Measurements from ENCODE around the gene PROS1.

PROS1 gene

DNA sequence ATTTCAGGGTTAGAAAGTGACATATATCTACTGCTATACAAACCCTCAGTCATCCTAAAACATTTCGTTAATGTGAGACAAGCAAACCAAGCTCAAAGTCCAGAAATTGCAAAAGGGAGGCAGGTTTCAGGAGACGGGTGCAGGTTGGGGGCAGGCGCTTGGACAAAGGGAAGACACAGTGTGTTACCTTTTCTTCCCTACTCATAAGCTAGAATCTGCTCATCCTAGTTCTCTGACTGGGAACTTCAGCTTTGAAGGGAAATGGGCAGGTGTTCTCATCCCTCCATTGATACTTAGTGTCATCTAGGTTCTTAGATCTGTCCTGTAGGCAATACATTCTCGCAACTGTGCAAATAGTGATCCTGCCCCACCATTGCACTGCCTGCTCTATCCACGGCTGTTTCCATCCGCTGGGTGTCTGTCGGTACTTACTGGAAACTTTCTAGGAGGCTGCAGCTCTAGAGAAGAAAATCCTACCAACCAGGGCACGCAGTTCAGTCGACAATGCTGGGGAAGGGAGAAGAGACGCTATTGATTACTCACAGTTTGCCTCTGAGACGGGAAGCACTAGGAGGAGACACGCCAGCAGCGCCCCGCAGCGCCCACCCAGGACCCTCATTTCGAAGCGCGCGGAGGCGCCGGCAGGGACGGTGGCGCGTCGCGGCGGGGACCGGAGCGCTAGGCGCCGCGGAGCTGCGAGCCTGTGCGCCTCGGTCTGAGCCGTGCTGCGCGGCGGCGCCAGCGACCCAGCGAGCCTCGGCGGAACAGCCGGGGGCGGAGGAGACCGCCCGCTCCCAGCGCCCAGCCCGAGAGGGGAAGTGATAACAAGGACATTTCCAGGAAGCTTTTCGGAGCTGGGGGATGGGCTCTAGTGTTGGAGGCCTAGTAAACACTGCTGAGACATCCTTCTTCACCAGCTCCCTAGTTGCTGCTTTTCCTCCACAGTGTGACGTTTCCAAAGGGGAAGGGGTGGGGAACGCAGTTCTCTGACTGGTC, at the start of gene PROS1:
Gene PROS1, minus strand, starts transcription at position 766 of the 996 bp plus-strand sequence. Its CDS starts 147 bp downstream, at position 619.
- CTCF ChIA-PET, result interaction anchor here (1.2 kb wide), 1 partner anchor 90 kb away, joined by 5 read pairs; the partner anchor contains the start of genes DHFR2 and NSUN3

DNA sequence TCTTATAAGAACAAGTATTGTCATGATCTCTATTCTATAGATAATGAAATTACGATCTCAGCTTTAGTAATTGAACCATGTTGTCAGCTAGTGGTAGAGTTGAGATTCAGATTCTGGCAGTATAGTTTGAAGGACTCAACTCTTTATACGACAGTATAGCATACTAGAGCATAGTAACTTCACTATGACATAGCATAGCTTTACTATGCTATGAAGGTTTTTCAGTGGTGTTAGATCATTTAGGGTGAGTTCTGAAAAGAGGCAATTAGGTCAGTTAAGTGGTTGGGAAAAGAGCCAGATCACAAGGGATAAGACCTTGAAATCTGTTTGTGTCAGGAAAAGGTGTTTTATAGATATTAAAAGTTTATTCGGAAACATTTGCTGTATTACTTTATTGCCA, 46.6 kb upstream of the PROS1 start:
- H3K27ac Mint-ChIP-seq, result no peak overlapping the region
- H3K36me3 Mint-ChIP-seq, result no peaks in the 10 kb centered on the region
- no peak overlapping the region for H3K4me3 Mint-ChIP-seq
- H3K4me1 Mint-ChIP-seq, result no peaks in the 10 kb centered on the region
- no peaks in the 10 kb centered on the region for H3K27me3 Mint-ChIP-seq
- no peaks in the 10 kb centered on the region for H3K9me3 Mint-ChIP-seq
- DNase-seq, result no peak
- CTCF ChIA-PET, result interaction anchor here (1.7 to 2.7 kb wide), 2 partner anchors 13 to 17 kb away, joined by 6 to 8 read pairs; no protein-coding TSS in a partner anchor

More for the DNA sequence above, at the start of gene PROS1:
- H3K4me1 Mint-ChIP-seq, result peaks cover 15% of the 10 kb centered on the region
- H3K9me3 Mint-ChIP-seq, result no peaks in the 10 kb centered on the region
- no peak within 1 kb of the TSS for H3K27ac Mint-ChIP-seq
- peak; percentile 61 for DNase-seq
- H3K4me3 Mint-ChIP-seq, result peak within 1 kb of the TSS; percentile 65
- H3K36me3 Mint-ChIP-seq, result no peaks in the 10 kb centered on the region
- H3K27me3 Mint-ChIP-seq, result peaks cover 12% of the 10 kb centered on the region

DNA sequence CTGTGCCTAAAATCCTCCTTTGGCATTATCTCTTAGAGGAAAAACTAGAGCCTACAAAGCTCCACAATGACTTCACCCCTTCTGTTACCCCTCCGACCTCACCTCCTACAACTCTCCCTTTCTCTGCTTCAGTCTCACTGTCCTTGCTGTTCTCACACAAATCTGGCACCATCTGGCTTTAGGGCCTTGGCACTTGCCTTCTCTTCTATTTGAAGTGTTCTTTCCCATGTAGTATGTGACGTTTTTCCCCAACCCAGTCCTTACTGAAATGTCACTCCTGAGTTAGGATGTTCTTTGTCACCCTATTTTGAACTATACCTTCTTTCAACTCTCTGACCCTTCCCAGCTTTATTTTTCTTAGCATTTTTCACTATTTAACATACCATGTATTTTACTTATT, 46.0 kb upstream of the PROS1 start:
- CTCF ChIA-PET, result interaction anchor here (1.7 to 2.7 kb wide), 2 partner anchors 12 to 17 kb away, joined by 6 to 8 read pairs; no protein-coding TSS in a partner anchor
- DNase-seq, result no peak
- peaks cover 6% of the 10 kb centered on the region for H3K4me1 Mint-ChIP-seq

DNA sequence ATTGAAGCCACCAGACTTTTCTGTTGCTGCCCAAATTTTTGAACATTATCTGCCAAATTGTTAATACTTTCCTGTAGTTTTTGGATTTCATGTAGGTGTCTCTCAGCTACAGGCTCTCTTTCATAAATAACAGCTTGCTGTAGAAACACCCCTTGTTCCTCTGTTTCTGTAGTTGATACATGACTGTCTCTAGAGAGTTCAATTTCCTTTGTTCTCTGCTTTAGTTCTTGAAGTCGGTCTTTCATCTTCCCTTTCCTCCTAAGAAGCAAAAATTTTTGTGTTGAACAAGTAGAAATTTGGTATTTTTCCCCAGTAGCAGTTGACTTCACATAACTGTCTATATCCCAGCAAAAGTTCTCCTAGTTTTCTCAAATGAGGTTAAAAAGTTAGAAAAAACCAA, 41.3 kb upstream of the PROS1 start:
- CTCF ChIA-PET, result interaction anchor here (1.4 to 1.9 kb wide), 3 partner anchors 11 to 51 kb away, joined by 3 to 9 read pairs (median 7); no protein-coding TSS in a partner anchor

More for the DNA sequence above, 46.0 kb upstream of the PROS1 start:
- Mint-ChIP-seq H3K27me3 (no peaks in the 10 kb centered on the region), H3K9me3 (no peaks in the 10 kb centered on the region), H3K4me3 (no peak overlapping the region), H3K27ac (no peak overlapping the region), H3K36me3 (no peaks in the 10 kb centered on the region)

DNA sequence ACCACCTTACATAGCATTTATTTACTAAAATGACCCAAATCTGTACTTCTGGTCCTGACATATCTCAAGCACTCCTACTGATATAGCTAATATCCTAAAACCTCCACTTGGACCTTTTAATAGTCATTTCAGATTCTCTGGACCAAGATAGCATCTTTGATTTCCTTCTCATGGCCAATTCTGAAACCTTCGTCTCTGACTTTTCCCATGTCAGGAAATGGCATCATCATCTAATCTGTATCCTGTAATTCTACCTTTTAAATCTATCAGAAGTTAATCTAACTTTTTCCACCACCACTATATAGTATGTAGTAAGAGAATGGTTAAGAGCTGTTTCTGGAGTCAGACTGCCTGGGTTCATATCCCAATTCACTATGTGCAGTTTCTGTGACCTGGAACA, 38.5 kb upstream of the PROS1 start:
- Mint-ChIP-seq H3K4me3 (no peak overlapping the region), H3K27ac (no peak overlapping the region), H3K4me1 (peaks cover 30% of the 10 kb centered on the region), H3K36me3 (no peaks in the 10 kb centered on the region), H3K9me3 (no peaks in the 10 kb centered on the region), H3K27me3 (no peaks in the 10 kb centered on the region)
- CTCF ChIA-PET, result interaction anchor here (1.5 kb wide), 1 partner anchor 57 kb away, joined by 3 read pairs; no protein-coding TSS in a partner anchor
- DNase-seq, result no peak

More for the DNA sequence above, 41.3 kb upstream of the PROS1 start:
- H3K27ac Mint-ChIP-seq, result peak overlapping the region; percentile 3
- no peak overlapping the region for H3K4me3 Mint-ChIP-seq
- H3K36me3 Mint-ChIP-seq, result no peaks in the 10 kb centered on the region
- peaks cover 30% of the 10 kb centered on the region for H3K4me1 Mint-ChIP-seq
- no peaks in the 10 kb centered on the region for H3K9me3 Mint-ChIP-seq
- DNase-seq, result no peak
- no peaks in the 10 kb centered on the region for H3K27me3 Mint-ChIP-seq

DNA sequence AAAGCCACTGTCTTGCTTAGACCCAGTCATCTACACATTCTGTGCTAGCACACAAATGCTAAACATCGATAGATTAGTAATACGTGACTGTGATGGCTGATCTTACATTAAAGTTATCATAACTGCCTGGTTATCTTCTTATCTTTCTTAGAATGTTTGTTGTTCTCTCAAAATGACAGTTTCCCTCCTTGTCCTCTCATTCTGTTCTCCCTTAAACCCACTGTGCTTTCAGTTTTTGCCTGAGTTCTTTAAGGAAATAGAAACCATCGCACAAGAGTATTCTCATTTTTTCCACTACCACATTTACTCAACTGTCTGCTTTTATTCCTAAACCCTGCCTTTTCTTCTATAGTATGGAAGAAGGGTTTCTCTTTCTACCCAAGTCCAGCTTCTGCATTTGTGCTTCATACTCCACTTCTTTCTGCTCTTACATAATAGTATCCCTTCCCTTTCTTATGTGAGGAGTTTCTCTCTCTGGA, 37.6 kb upstream of the PROS1 start:
- Mint-ChIP-seq H3K36me3 (no peaks in the 10 kb centered on the region), H3K4me1 (peaks cover 30% of the 10 kb centered on the region), H3K9me3 (no peaks in the 10 kb centered on the region), H3K4me3 (peak overlapping the region; percentile 10), H3K27ac (peak overlapping the region; percentile 15), H3K27me3 (no peaks in the 10 kb centered on the region)
- DNase-seq, result no peak
- CTCF ChIA-PET, result interaction anchor here (1.5 kb wide), 1 partner anchor 58 kb away, joined by 3 read pairs; no protein-coding TSS in a partner anchor

DNA sequence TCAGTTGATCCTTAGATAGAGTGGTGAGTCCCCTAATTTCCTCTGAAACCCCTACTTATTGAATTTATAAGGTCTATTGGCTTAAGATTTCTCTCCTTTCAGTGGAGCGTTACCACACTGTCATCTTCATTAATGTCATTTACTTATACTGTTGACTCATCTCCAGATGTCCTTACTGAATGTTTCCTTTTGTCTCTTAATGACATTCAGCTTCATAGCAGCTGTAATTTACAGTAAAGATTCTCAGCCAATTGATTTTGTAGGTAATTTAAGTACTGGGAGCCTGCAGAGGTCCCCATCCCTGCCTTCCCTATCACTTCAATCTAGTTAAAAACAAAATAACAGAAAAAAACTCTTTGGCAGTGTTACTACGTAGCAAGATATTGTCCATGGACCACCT, 35.9 kb upstream of the PROS1 start:
- H3K4me1 Mint-ChIP-seq, result peaks cover 23% of the 10 kb centered on the region
- no peak overlapping the region for H3K27ac Mint-ChIP-seq
- no peaks in the 10 kb centered on the region for H3K9me3 Mint-ChIP-seq
- no peaks in the 10 kb centered on the region for H3K27me3 Mint-ChIP-seq
- no peaks in the 10 kb centered on the region for H3K36me3 Mint-ChIP-seq
- no peak overlapping the region for H3K4me3 Mint-ChIP-seq
- no peak for DNase-seq
- CTCF ChIA-PET, result interaction anchor here (1.0 kb wide), 1 partner anchor 60 kb away, joined by 3 read pairs; no protein-coding TSS in a partner anchor

DNA sequence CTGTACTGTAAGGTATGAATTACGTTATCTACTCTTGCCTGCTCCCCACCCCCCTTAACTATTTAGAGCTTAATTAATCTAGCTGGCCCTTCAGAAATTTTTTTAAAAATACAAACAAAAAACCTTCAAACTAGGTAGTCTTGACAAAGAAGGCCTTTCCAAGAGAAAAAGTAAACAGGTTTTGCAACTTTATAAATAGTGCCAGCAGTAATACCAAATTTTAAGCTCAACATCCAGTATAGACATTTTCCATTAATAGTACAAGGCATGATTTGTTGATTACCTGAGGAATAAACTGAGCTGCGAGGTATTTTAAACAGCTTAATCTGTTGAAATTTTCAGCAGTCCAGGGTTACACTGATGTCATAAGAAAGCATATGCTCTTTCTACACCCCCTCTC, 34.6 kb upstream of the PROS1 start:
- peaks cover 26% of the 10 kb centered on the region for H3K4me1 Mint-ChIP-seq
- CTCF ChIA-PET, result interaction anchor here (1.1 to 2.2 kb wide), 5 partner anchors 12 to 94 kb away, joined by 3 to 7 read pairs (median 3); partner anchors contain the start of genes DHFR2 and NSUN3
- H3K27ac Mint-ChIP-seq, result no peak overlapping the region
- no peaks in the 10 kb centered on the region for H3K27me3 Mint-ChIP-seq
- DNase-seq, result no peak
- no peaks in the 10 kb centered on the region for H3K9me3 Mint-ChIP-seq
- no peak overlapping the region for H3K4me3 Mint-ChIP-seq
- no peaks in the 10 kb centered on the region for H3K36me3 Mint-ChIP-seq

DNA sequence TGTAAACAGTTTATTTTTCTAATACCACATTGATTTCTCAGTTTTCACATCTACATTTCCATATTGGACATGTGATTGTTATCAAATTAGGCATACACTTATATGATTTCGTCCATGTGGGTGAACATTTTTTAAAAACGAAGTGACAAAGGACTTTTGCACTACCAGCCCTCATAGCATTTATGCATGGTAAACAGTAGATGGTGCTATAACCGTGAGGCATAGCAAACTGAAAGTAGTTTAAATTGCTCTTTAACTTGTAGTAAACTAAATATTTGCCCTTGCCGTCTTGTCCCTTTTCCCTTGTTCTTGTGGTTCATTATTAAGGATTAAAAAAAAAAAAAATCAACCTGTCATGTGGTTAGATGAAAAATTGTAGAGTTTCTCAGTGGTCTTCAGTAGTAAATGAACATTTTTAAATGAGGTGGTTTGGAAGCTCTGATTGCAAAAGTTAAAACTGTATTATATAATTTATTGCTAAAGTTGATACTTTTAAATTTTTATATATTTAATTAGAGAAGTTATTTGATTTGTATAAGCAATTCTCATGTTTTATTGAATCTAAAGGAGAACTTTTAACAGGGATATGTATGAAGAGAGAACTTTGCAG, 30.7 kb upstream of the PROS1 start:
- H3K4me3 Mint-ChIP-seq, result peak overlapping the region; percentile 47

DNA sequence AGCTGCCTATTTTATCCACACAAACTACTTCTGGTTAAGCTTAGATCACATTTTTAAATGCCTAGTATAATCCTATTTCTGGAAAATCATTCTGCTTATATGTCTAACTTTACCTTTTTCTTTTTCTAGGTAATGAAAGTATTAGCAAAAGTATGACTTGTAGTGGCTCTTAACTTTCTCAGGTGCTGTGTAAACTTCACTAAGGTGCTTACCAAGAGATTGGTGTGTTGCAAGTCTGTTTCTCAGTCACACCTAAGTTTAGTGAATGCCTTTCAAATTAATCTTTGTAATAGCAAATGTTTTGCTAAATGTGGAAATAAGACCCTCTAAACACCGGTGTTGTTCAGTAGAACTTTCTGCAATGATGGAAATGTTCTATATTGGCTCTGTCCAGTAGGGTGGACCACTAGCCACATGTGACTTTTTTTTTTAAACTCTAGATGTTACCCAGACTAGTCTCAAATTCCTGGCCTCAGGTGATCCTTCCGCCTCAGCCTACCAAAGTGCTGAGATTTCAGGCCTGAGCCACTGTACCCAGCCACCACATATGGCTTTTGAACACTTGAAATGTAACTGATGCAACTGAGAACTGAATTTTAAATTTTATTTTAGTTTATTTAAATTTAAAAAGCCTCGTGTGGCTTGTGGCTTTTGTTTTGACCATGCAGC, 28.3 kb upstream of the PROS1 start:
- Mint-ChIP-seq H3K27ac (no peak overlapping the region), H3K27me3 (no peaks in the 10 kb centered on the region), H3K4me3 (no peak overlapping the region), H3K4me1 (peaks cover 4% of the 10 kb centered on the region), H3K36me3 (no peaks in the 10 kb centered on the region), H3K9me3 (no peaks in the 10 kb centered on the region)
- CTCF ChIA-PET, result interaction anchor here (4.0 kb wide), 1 partner anchor 68 kb away, joined by 21 read pairs; no protein-coding TSS in a partner anchor
- DNase-seq, result no peak

More for the DNA sequence above, 30.7 kb upstream of the PROS1 start:
- no peak for DNase-seq
- no peak overlapping the region for H3K27ac Mint-ChIP-seq
- H3K36me3 Mint-ChIP-seq, result no peaks in the 10 kb centered on the region
- H3K4me1 Mint-ChIP-seq, result peaks cover 4% of the 10 kb centered on the region
- H3K27me3 Mint-ChIP-seq, result no peaks in the 10 kb centered on the region
- H3K9me3 Mint-ChIP-seq, result no peaks in the 10 kb centered on the region
- CTCF ChIA-PET, result interaction anchor here (0.6 to 4.0 kb wide), 5 partner anchors 10 to 1258 kb away, joined by 3 to 21 read pairs (median 9); no protein-coding TSS in a partner anchor

DNA sequence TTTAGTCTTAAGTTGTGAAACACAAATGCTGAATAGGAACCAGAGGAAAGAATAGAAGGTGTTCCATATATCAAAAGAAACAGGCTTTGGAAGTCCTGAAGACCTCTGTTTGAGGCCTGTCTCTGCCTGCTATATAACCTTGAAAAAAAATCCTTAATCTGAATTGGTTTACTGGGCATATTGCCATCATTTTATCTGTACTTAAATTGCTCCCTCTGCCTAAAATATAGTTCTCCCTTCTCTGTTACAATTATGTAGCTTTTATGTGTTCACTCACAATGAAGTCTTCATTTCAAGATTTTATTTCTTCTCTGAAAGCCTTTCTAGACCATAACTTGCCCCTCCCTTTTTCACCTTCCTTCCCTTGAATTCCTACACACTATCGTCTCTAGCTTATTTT, 27.5 kb upstream of the PROS1 start:
- Mint-ChIP-seq H3K4me3 (no peak overlapping the region), H3K27me3 (no peaks in the 10 kb centered on the region), H3K4me1 (peaks cover 4% of the 10 kb centered on the region), H3K36me3 (peaks cover 1% of the 10 kb centered on the region), H3K27ac (no peak overlapping the region), H3K9me3 (no peaks in the 10 kb centered on the region)
- DNase-seq, result no peak
- CTCF ChIA-PET, result interaction anchor here (1.0 to 4.0 kb wide), 2 partner anchors 68 to 248 kb away, joined by 3 to 21 read pairs; no protein-coding TSS in a partner anchor

DNA sequence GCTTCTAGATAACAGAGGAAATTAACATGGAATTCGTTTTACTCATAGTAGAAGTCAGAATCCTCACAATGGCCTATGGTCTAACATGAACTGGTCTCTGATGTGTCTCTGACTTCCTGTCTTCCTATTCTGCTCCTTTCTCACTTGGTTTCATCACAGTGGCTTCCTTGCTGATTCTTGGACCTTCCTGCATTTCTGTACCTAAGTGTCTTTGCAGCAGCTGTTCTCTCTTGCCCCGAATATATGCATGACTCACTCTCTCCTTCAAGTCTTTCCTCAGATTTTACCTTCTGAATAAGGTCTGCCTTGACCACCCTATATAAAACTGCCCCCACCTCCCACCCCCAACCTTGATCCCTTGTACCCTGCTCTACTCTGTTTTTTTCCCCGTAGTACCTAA, 20.4 kb upstream of the PROS1 start:
- Mint-ChIP-seq H3K4me3 (no peak overlapping the region), H3K27me3 (no peaks in the 10 kb centered on the region), H3K9me3 (no peaks in the 10 kb centered on the region), H3K4me1 (no peaks in the 10 kb centered on the region), H3K36me3 (peaks cover 1% of the 10 kb centered on the region), H3K27ac (no peak overlapping the region)
- no peak for DNase-seq
- CTCF ChIA-PET, result interaction anchor here (1.1 kb wide), 1 partner anchor 75 kb away, joined by 3 read pairs; no protein-coding TSS in a partner anchor

DNA sequence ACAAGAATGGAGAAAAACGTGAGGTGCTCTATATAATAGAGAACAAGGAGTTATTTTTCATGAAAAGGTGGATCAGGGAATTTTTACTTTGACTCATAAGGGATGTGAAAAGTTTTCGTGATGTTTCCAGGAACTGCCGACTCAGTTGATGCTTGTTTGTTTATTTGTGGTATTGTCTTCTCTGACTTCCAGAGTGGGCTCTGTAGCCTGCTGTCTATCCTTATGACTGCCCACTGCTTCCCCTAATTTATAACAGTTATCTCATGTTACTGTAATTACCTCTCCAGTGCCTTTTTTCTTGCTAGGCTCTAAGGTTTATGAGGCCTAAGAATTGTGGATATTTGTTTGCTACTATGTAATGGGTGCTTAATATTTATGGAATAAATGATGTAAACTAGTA, 18.5 kb upstream of the PROS1 start:
- Mint-ChIP-seq H3K36me3 (peaks cover 1% of the 10 kb centered on the region), H3K27ac (no peak overlapping the region), H3K4me3 (no peak overlapping the region), H3K9me3 (no peaks in the 10 kb centered on the region), H3K4me1 (no peaks in the 10 kb centered on the region), H3K27me3 (no peaks in the 10 kb centered on the region)
- DNase-seq, result no peak
- CTCF ChIA-PET, result no interaction called here
